GM12878 (cell line): ENCODE measurements around the gene KIF3A.

Source experiments
- ATF3 ChIP-seq: IDR thresholded peaks from 2 replicates; pipeline ENCODE4 v1.6.1; 2011; ENCODE audit warnings: low read depth, mild to moderate bottlenecking, low read length, moderate library complexity, borderline replicate concordance; ENCODE audit errors: extremely low read depth
- BCL11A ChIP-seq: IDR thresholded peaks from 2 replicates; pipeline ENCODE4 v1.6.1; 2011; ENCODE audit warnings: low read depth, low read length
- CTCF ChIP-seq, 3 experiments: IDR thresholded peaks in 2 of 3; conservative IDR thresholded peaks in 1 of 3; 2 replicates each; pipeline ENCODE4 v1.5.1; 2011; ENCODE audit warnings: low read depth in 3 of 3, low read length in 3 of 3, mild to moderate bottlenecking in 3 of 3, control low read depth in 2 of 3, moderate library complexity in 2 of 3, inconsistent platforms in 1 of 3, mixed read lengths in 1 of 3; ENCODE audit not compliant: control insufficient read depth in 2 of 3, insufficient read depth in 1 of 3; ENCODE audit errors: extremely low read depth in 1 of 3
- GABPA ChIP-seq: IDR thresholded peaks from 2 replicates; pipeline ENCODE4 v1.6.1; 2014; ENCODE audit warnings: antibody characterized with exemption, low read depth, mild to moderate bottlenecking, inconsistent platforms
- HCFC1 ChIP-seq: fragments of 150-350 bp; IDR thresholded peaks from 2 replicates; pipeline ENCODE4 v1.6.1; 2014; ENCODE audit warnings: low read length
- MEF2A ChIP-seq: IDR thresholded peaks from 2 replicates; pipeline ENCODE4 v1.6.1; 2011; ENCODE audit warnings: low read depth, mild to moderate bottlenecking, low read length, moderate library complexity; ENCODE audit not compliant: insufficient read depth
- NR2C2 ChIP-seq: IDR thresholded peaks from 2 replicates; pipeline ENCODE4 v1.6.1; 2011; ENCODE audit warnings: borderline replicate concordance, low read depth; ENCODE audit not compliant: control insufficient read depth, insufficient read length
- POLR2A ChIP-seq: IDR thresholded peaks from 2 replicates; pipeline ENCODE4 v1.6.1; 2011; ENCODE audit warnings: low read depth, mild to moderate bottlenecking, low read length
- POLR2AphosphoS5 ChIP-seq: IDR thresholded peaks from 2 replicates; pipeline ENCODE4 v1.6.1; 2011; ENCODE audit warnings: mild to moderate bottlenecking, low read length, inconsistent platforms
- PRDM15 ChIP-seq: fragments of 450-650 bp; formaldehyde crosslinking; IDR thresholded peaks from 2 replicates; pipeline ENCODE4 v1.4.0; 2020; ENCODE audit warnings: mild to moderate bottlenecking, moderate library complexity
- RCOR1 ChIP-seq: conservative IDR thresholded peaks from 2 replicates; pipeline ENCODE4 v1.6.1; 2012; ENCODE audit warnings: low read depth, low read length, improper control_type of control experiment

GRCh38 chr5:132688536-132689339 lies 48.6 kb downstream of the KIF3A start:
- TF ChIP-seq PRDM15 (no peak), CTCF (IDR thresholded peaks at IDR 0.05 in 2 of 3, conservative IDR thresholded peaks at IDR 0.05 in 1 of 3; ENCODE audit: control insufficient read depth in 2 of 3, extremely low read depth in 1 of 3, insufficient read depth in 1 of 3, low read depth in 3 of 3, low read length in 3 of 3) (no peak), BCL11A (no peak), POLR2AphosphoS5 (no peak), NR2C2 (no peak), RCOR1 (no peak), GABPA (no peak), POLR2A (no peak), ATF3 (no peak), MEF2A (no peak), HCFC1 (no peak)
